NCI-H1436 treated with DMSO at 0.1 percent for 48 hours (cell line): Measurements from ENCODE around the gene RAB5A.
"Not testable (repeated sequence)": the region's sequence is repeated elsewhere in the genome, so short reads cannot be mapped to it uniquely, and the experiment has no call there.

ENCODE experiments used
- DNase-seq: peaks from one replicate; lab custom pipeline; 2025; lab: John Stamatoyannopoulos, UW

Gene RAB5A, protein sequence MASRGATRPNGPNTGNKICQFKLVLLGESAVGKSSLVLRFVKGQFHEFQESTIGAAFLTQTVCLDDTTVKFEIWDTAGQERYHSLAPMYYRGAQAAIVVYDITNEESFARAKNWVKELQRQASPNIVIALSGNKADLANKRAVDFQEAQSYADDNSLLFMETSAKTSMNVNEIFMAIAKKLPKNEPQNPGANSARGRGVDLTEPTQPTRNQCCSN

DNA sequence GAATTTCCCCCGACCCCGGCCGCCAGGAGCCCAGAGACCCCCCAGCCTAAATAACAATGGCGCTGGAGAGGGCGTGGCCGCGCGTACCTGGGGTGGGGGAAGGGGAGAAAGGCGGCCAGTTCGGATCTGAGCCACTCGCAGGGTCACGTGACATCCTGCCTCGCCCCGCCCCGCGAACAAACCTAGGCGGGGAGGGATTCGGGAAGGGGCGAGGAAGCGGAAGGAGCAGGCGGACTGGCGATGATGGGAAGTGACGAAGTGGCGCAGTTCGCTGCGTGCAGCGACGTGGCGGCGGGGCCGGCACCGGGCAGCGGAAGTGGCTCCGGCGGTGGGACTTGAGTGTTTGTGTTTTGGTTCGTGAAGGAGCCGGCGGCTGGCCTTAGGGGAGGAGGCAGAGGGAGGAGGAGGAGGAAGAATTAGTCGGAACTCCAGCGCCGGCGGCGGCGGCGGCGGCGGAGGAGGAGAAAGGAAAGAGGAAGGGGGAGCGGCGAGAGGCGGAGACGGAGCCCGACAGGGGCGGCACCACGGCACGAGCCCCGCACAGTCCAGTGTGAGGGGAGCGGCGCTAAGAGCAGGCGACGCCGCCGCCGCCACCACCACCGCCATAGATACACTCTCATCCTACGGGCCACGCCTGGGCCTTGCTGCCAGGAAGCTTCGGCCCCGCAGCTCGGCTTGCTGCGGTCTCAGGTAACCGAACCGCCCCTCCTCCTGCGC, at the start of gene RAB5A:
TSS of gene RAB5A (plus strand) at position 266 of the 717 bp plus-strand sequence. CDS start 3,802 bp downstream, outside the sequence.
- DNase-seq: peak; percentile 36

DNA sequence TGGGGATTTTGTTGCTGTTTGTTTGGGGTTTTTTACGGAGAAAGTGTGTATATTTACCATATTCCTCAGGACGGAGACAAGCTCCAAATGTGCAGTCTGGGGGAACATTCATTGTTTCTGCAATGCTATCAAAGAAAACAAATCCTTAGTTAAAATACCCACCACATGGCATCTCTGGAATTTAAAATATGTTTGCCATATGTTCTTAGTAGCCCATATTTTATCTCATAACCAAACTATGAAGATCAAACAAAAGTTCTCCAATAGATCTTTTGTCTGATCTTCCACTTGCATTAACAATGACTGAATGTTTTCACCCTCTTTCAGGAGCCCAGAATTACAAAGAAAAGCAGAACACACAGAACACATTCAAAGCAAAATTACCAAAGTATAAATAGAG, 48.2 kb upstream of the RAB5A start:
- no peak for DNase-seq

DNA sequence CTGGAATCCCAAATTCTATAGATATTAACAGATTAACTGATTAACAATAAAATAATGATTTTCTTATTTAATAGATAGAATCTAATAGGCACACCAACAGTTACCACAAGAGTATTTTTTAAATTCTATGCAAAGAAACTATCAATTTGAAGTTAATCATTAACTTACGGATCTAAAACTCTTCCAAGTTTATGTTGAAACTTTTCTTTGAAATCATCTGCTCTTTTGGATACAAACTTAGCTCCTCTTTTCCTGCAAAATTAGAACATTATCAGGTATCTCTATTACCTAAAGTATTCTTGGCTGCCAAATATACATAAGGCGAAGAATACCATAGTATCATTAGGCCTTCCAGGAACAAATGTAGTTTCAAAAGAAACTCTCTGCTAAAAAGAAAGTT, 47.6 kb upstream of the RAB5A start:
- DNase-seq: no peak

DNA sequence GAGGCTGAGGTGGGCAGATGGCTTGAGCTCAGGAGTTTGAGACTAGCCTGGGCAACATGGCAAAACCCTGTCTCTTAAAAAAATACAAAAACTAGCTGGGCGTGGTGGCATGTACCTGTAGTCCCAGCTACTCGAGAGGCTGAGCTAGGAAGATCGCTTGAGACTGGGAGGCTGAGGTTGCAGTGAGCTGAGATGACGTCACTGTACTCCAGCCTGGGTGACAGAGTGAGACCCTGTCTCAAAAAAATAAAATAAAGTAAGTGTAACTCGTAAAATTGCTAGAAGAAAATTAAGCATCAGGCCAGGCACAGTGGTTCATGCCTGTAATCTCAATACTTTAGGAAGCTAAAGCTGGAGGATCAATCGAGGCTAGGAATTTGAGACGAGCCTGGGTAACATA, 47.1 kb upstream of the RAB5A start:
- DNase-seq: not testable (repeated sequence)

DNA sequence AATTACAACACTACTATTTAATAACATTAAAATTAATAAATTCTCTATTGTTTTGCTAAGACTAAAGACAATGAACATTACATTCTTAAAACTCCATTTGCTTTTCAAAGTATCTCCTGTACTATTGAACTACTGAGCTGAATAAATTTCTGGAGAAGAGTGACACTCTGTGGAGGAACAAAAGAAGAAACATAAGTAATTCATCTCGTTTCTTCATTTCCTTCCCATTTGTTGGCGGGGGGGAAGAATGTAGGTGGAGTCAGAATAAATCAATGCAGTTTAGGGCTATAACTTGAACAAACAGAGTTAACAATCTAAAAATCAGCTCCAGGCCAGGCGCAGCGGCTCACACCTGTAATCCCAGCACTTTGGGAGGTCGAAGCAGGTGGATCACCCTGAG, 45.6 kb upstream of the RAB5A start:
- no peak for DNase-seq

DNA sequence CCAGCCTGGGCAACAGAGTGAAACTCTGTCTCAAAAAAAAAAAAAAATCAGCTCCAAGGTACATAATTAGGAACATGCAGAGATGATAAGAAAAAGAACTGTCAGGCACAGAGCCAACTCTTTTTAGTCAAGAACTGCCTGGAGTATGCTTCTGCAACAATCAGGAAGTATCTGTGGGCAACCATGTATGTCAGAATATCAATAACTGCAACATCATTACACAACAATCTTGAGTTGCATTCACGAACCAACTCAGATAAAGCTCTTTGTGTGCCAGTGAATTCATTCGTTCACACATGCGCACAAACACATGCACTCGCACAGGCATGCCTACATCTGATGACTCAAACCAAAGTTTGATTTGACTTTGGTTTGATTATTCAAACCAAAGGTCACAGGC, 45.0 kb upstream of the RAB5A start:
- DNase-seq: no peak

DNA sequence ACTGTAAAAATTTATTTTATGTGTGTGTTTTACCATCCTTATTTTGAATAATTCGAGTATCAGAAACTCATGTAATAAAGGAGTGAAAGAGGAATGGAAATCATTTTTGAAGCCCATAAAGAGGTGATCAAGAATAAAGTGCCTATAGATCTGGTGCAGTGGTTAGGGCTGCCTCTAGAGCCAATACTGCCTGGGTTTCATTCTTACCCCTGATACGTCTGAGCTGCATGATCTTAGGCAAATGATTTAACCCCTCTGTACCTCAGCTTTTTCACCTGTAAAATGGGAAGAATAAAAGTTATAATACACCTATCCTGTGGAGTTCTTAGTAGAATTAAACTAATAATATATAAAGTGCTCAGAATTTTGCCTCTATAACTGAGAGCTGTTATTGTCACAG, 43.2 kb upstream of the RAB5A start:
- no peak for DNase-seq

DNA sequence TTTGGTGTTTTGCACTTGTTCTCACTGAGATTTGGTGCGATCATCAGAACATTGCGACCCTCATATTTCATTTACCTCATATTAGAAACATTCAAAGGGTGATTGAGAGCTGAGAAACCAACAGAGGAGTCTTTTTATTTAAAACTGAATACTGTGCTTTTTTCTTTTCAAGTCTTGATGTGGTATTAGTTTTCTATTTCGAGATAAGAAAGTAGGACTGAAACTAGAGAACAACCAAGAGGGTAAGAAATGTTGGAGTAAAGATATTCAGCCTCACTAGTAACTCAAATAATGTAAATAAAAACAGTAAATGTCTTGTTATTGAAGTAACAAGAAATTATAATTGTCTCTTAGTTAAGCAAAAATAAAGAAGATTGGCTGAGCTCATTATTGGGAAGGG, 39.4 kb upstream of the RAB5A start:
- no peak for DNase-seq

DNA sequence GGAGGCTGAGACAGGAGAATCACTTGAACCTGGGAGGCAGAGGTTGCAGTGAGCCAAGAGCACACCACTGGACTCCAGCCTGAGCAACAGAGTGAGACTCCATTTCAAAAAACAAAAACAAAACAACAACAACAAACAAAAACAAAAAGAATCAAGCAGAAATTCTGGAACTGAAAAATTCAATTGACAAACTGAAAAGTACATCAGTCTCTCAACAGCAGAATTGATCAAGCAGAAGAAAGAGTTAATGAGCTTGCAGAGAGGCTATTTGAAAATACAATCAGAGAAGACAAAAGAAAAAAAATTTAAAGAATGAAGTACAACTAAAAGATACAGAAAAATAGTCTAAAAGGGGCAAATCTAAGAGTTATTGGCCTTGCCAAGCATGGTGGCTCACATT, 35.4 kb upstream of the RAB5A start:
- DNase-seq: no peak

DNA sequence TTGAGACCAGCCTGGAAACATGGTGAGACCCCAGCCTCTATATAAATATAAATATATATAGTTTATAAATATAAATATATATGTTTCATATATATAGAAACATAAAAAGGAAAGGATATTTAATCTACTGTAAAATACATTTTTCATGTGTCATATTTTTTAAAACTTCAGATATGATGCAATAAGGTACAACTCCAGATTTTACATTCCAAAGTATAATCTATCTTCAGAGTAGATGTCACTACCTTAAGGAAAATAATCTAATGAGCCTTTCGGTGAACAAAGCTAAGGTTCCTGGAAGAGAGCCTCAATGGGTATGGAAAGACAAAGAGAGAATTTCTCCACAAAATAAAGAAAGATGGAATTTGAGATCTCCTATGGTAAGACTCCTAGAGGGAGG, 29.7 kb upstream of the RAB5A start:
- no peak for DNase-seq

DNA sequence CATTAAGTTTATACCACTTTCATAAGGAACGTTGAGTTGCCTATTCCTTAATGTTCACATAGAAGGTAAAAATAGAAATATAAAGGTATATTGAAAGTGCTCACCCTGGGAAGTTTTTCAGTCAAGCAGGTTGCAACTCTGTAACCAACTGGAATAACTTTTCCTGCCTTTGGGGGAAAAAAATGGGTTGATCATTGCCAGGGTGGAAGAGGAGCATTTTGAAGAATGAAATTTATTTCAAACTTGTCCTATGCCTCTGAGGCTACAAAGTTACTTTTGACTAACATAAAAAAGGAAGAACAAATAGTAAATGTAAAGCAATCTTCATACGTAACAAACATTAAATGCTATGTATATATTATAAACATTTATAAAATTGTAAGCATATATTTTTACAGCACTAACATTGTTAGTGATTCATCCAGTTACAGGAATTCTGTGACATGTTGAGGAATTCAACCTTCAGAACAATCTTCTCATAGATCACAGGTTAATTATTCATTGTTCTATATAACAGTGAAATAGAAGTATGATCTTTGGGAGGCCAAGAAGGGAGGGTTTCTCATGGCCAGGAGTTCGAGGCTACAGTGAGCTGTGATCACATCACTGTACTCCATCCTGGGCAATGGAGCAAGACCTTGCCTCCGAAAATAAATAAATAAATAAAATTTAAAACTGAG, 26.4 kb upstream of the RAB5A start:
- DNase-seq: no peak

DNA sequence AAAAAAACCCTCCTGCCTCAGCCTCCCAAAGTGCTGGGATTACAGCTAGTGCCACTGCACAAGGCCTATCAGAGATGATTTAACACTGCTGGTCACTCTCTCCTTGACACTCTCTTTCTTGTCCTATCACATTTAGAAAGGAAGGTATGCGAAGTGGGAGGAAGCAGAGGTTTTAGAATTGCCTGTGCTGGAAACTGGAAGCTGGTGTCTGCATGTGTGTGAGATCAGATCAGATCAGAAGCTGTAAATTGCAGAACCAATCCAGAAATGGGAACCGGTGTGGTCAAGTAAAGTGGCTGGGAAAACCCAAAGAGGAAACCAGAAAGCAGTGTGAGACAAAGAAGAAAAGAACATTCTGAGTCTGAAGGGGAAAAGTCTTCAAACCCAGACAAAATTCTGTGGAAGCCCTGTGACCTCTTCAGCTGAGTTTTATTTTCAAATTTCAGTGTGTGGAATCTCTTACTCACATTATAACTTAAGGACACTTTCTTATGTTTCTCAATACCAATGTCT, 15.7 kb upstream of the RAB5A start:
- DNase-seq: no peak

DNA sequence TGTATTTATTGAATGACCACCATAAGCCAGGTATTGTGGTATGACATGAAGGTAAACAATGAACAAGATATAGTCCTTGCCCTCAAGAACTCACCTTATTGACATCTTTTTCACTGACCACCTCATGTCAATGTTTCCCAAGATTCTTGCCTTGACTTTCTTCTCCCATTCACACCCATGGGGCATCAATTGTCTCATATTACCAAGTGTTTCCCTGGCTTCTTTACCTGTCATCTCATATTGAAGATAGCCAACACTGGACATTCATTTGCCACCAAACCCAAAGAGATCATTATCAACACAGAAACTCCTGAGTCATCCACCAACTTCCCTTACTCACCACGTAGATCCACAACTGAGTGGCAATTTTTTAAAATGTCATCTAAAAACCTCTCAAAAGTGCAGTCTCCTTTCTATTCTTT, 15.1 kb upstream of the RAB5A start:
- DNase-seq: no peak

DNA sequence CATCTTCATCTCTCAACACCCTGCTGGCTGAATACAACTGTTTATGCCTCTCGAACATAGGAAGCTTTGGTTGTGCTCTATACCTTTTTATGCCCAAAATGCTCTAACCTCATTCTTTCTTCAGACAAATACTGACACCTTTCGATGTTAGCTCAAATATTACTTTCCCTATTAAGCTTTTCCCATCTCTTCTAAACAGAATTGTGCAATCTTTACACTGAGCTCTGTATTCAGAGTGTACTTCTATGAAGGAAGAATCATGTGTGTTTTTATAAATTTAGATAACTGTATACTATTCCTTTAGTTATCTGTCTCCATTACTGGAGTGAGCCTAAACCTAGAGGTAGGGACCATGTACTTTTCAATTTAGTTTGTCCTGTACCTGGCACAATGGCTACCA, 14.5 kb upstream of the RAB5A start:
- DNase-seq: no peak

DNA sequence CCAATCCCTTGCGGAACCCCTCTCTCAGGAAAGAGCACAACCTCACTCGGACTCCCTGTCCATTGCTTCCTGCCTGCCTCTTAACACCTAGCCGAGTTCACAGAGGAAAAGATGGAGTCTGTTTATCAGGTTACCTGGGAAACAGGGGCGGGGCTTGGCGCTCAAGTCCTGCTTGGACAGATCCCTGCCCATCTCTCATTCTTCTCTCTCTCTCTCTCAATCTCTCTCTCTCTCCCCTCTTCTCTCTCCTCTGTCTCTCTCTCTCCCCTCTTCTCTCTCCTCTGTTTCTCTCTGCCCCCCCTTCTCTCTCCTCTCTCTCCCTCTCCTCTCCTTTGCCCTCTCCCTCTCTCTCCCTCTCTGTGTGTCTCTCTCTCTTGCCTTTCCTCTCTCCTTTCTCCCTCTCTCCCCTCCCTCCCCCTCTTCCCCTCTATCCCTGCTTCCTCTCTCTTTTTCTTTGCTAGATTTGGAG, 12.8 kb upstream of the RAB5A start, which contains the start of gene EFHB:
TSS of gene EFHB (minus strand) at position 120 of the 469 bp plus-strand sequence. CDS start 199 bp downstream, outside the sequence.
- no peak for DNase-seq

DNA sequence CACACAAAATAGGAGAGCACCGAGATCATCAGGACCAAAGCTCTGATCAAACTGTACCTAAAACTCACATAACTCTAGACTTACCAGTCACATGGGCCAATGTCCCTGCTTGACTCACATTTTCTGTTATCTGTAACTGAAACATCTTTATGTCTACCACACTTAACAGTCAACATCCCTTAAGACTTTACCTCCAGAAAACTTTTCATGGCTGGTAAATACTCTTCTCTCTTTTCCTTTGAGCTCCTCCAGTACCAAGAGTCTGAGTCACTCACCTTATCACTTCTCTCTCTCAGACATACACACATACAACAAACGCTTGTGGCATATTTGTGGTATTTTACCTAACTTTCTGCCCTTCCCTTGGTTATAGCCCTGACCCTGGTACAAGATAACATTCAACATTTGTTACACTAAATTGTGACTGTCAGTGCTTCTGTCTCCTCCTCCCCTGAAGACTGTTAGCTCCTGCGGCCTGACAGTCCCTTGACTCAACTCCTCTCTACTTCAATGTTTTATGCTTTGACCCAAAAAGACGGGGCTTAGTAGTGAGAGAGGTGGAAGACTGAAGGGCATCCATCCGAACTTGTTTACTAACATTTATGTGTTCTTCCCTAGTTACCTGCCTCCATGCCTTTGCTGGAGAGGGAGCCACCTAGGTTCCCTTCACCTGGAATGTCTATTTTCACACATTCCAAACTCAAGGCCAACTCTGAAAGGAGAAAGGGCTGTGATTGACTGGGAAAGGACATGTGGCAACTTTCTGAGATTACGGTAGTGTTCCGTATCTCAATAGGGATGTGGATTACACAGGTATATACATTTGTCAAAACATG, 9.2 kb upstream of the RAB5A start:
- no peak for DNase-seq

DNA sequence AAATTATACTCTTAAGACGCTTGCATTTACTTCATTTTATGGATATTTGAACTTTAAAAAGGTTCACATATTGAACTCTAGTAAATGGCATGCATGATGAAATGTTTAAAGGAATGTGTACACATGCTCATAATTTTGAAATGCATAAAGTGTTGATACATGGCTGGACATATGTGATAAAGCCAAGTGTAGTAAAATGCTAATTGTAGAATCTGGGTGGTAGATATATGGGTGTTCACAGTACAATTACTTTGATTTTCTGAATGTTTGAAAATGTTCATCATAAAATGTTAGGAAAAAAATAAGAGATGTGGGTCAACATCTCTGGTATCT, 8.6 kb upstream of the RAB5A start:
- DNase-seq: no peak

DNA sequence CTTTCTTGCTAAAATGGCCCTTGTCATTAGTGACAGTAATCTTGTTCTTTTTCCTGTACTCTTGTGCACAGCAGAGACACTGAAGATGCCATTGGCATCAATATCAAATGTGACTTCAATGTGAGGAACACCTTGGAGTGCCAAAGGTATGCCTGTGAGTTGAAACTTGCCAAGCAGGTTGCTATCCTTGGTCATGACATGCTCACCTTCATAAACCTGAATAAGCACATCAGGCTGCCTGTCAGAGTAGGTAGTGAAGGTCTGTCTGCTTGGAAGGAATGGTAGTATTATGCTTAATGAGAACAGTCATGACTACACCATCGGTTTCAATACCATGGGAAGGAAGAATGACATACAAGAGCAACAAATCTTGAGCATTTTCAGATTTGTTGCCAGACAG, 6.3 kb upstream of the RAB5A start:
- DNase-seq: no peak

DNA sequence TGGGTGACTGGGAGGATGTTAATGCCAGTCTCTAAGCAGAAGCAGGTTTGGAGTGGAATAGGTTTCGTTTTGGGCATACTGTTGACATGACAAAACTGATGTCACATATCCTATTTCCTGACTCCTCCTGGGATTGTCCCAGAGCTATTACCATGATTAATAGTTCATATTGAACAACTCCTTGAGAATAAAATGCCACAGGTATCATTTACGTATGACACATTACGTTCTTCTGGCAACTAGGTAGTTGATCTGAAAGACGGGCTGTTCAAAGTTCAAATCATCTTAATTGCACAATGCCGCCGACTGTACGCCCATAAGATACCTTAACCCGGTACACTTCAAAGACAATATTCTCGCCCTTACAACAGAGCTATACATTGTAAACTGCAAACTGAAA, 1.4 kb upstream of the RAB5A start:
- no peak for DNase-seq

DNA sequence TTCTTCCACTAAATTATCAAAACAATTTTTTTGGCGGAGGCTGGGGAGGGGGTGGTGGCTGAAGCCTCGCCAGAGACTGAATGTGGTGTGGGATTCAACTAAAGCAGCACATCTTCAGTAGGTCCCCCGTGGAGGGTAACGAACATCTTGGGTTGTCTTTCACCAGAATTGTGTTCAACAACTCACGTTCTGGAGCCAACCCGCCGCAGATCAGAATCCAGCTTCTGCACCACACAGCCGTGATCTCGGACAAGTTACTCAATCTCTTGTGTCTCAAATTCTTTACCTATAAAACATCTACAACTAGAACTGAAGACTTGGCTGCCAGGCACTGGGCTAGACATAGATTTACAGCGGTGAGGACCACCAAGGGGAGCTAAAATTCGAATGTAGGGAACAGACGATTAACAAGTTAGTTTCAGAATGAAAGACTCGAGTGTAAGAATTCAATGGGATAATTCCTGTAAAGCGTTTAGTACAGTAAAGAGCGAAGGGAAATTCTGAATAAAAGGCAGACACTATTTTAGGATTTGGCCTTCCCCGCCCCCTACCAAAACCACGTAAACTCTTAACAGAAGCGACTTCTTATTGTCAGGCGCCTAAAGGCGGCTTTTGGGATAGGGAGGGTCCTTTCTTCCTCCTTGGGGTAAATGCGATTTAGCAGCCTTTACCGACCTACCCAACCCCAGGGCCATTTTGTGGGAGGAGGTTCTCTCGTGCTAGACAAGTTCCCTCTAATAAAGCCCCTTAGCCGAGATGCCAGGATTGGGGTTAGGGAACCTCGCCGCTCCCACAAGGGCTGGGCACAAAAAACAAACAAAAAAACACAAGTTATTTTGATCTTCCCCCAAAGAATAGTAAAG, 697 bp upstream of the RAB5A start:
- DNase-seq: no peak

DNA sequence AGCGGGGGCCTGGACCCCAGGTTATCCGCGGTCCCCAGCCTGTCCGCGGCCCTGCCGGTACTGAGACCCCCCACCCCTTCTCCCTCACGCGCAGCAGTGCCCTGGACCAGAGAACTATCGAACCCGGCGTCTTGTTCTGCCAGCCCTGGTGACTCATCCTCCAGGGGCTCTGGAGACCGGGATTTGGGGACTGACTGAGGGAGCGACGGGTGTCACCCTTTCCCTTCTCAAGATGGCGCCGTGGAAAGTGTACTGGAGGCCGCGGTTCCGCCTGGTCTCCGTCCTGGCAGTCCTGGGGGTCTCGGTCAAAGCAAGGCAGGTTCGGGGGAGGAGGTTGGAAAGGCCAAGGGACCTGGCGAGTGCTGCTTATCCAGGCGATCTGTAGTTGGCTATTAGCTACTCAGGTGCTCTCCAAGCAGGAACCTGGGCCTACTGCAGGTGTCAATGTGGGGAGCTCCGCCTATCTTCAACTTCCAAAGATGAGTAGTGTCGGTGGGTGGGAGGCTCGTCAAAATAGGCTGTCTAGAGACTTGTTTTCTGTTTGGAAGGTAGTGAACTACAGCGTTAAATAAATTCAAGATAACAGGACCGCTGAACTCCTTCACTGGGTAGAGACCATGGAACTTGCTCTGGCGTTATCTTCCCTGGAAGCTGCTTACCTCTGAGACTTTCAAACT, 790 bp downstream of the RAB5A start:
- no peak for DNase-seq
